HG03469 (cell line): Measurements from ENCODE around the gene CMKLR1.

ENCODE experiments used
- ATAC-seq: cut with Tn5 transposase; IDR thresholded peaks from one replicate; pipeline ENCODE4 v1.9.1; 2021; ENCODE audit warnings: mild to moderate bottlenecking, moderate library complexity, moderate number of reproducible peaks; ENCODE audit not compliant: unreplicated experiment

CMKLR1 gene

DNA sequence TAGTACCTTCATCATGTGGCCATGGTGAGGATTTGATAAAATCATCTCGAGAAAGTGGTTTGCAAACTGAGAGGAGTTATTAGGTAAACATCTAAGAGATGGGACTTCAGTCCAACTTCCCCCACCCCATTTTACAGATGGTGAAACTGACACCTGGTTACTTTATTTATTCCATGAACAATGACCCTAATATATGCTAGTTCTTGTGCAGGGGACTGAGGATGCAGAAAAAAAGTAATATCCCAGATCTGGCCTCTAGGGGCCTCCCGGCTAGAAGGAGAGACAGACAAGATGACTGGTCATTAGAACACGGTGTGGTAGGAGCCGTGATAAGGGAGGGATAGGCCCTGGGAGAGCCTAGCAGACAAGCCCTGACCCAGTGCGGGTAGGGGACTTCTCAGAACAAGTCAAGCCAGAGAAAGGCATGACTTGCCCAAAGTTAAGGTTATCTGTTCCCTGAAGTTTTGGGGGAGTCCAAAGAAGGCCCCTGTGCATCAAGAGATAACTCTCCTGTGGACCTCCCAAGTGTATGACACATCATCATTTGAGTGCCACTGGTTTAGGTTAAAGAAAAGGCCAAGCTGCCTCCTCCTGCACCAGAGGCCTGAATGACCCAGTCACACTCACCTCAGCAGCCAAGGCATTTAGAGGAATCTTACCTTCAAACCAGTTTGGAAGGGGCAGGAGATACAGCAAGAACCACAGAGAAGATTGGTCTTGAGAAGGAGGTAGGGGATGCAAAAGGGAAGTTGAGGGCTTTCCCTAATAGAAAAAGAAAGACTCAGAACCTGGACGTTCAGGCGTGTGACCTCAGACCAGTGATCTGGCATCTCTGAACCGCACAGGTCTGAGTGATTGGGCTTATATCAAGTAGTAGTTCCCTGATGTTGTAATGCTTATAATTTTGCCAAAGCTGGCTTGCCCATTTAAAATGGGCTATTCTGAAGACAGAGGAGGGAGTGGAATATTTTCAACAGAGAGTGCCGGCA is 1.6 kb downstream of the CMKLR1 start:
- ATAC-seq, result no peak

- ATAC-seq, result peak; percentile 37
These were observed 3.6 kb downstream of the CMKLR1 start for GRCh38 chr12:108335349-108336119.

- no peak for ATAC-seq
These were observed 5.0 kb downstream of the CMKLR1 start for GRCh38 chr12:108333898-108334699.

DNA sequence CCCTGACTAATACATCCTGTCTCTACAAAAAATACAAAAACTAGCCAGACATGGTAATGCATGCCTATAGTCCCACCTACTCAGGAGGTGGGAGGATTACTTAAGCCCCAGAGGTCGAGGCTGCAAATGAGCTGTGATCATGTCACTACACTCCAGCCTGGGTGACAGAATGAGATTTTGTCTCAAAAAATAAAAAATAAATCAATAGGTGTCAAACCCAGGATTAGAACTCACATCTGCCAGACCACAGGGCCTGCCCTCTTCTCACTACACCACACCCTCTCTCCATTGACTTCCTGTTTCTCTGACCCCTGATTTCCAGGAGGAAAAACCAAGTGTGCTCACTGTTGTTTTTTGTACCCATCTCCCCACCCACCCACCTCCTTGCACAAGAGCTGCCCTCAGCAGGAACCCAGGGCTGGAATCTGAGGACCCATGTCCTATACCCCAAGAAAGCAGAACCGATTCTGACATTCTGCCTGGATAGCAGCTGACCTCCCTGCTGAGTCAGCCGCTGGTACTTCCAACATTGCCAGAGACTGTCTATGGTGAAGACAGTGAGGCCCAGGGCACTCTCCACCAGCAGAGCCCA is 6.2 kb downstream of the CMKLR1 start:
- ATAC-seq, result no peak

DNA sequence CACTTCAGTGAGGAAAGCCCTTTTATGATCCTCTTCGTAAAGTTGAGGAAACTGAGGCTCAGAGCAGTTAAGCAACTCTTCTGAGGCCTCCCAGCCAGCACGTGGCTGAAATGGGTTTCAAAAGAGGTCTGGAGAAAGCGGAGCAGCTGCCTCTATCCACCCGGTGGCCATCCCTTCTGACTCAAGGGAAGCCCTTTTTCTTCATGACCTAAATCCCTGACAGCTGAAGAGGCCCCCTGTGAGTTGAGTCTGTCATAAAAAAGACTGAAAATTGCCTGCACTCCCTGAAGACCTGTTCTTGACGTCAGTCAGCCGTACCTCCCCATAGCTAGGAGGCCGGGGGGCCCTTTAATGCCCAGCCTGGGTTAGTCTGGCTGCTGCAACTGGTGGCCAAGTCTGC is 10.7 kb downstream of the CMKLR1 start:
- no peak for ATAC-seq

GRCh38 chr12:108327621-108328344 is 11.3 kb downstream of the CMKLR1 start:
- no peak for ATAC-seq

- no peak for ATAC-seq
These were observed 12.8 kb downstream of the CMKLR1 start for GRCh38 chr12:108326254-108326750.

DNA sequence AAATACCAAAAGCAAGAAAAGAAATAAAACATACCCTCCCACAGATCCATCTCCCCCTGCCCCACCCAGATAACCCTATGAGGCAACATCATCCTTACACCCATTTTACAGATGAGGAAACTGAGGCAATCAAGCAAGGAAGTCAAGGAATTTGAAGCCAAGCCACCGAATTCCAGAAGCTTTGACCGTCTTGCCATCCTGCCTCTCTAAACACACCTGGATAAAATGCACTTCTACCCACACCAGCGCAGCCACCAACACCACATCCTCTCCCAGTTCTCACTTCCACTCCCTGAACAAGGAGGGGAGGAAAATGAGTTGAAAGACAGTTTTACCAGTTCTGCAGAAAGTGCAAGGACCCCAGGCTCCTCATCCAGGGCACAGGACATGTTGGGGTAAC is 13.6 kb downstream of the CMKLR1 start:
- ATAC-seq, result no peak

DNA sequence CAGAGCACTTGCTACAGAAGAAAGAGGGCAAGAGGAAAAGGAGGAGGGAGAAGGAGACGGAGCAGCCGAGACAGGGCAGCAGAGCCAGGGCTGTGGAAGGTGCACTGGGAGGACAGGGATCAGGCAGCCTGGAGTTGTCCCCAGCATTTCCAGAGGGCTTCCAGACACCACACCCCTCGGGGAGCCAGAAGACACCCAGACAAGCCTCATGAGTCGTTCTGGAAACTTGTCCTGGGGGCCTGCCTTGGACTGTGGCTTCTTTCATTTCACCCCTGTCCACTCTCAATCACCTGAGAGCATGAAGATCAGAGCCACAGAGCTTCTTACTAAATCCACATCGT is 14.1 kb downstream of the CMKLR1 start:
- no peak for ATAC-seq

GRCh38 chr12:108324351-108325017 is 14.6 kb downstream of the CMKLR1 start:
- no peak for ATAC-seq

GRCh38 chr12:108323581-108323980 is 15.5 kb downstream of the CMKLR1 start:
- ATAC-seq, result no peak

- no peak for ATAC-seq
These were observed 16.1 kb downstream of the CMKLR1 start for GRCh38 chr12:108322998-108323397.

- no peak for ATAC-seq
These were observed 17.4 kb downstream of the CMKLR1 start for GRCh38 chr12:108321688-108322087.

GRCh38 chr12:108320507-108321293 is 18.4 kb downstream of the CMKLR1 start:
- ATAC-seq, result no peak

DNA sequence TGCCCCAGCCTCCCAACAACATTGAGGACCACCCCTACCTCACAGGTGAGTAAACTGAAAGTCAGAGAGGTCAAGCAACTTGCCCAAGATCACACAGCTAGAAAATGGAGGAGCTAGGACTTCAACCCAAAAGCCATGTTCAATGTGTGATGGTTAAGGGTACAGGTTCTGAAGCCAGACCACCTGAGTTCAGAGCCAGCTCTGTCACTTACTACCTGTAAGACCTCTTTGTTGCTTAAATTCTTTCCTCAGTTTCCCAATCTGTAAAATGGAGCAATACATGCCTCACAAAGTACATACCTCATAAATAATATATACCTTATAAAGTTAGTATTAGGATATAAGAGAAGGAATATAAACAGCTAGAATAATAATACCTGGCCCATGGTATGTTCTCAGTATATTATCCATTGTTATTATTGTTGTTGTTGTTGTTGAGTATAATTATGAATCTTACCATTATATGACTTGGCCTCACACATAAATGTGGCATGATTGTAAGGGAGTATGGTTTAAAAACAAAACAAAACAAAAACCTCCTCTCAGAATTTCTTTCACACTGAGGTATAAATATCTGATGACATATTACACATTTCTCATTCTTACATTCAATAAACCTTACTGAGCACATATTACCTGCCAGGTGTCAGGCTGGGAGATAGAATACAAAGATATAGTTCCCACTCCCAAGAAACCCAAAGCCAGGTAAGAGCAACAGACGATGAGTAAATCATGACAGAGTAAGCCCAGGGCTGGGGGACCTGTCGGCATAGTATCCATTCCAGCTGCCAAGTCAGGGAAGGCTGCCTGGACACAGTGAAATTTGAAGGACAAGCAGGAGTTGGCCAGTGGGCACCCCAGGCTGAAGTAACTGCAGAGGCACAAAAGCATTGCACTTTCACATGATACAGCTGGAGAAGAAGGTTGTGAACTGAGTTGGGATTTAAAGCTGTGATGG is 19.6 kb downstream of the CMKLR1 start:
- no peak for ATAC-seq

DNA sequence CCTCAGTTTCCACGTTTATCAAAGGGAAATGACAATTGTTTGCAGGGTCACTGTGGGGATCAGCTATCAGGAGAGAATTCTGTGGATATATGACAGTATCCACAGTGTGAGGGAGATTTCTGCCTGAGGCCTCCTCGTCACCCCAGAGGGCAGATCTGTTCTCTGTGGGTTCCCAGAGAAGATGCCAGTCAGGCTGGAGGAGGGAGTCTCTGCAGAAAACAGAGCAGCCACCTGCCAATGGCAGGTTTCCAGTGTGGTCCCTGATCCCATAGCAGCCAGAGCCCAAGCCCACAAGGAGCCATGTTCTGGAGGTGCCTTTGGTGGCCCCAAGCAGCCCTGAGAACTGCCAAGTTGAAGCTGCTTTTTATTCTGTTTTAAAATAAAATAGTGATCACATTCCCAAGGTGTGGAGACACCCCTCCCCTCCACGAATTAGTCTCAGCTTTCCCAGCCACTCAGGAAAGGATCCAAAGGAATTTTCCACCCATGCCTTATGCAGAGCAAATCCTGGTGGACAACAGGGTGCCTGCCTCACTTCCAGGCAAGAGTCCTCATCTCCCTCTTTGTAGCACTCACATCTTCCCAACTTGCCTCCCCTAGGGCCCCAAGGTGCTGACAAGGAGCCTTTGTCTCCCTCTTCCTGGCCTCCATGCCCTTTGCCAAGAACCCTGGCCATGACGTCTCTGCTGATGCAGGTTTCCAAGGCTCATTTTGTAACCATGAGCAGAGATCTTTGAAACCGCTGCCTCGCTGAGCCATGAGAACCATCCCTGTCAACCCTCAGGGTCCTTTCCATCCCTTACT is 20.4 kb downstream of the CMKLR1 start:
- no peak for ATAC-seq
